ENCODE results near the gene SAT2.

The SAT2 gene

DNA sequence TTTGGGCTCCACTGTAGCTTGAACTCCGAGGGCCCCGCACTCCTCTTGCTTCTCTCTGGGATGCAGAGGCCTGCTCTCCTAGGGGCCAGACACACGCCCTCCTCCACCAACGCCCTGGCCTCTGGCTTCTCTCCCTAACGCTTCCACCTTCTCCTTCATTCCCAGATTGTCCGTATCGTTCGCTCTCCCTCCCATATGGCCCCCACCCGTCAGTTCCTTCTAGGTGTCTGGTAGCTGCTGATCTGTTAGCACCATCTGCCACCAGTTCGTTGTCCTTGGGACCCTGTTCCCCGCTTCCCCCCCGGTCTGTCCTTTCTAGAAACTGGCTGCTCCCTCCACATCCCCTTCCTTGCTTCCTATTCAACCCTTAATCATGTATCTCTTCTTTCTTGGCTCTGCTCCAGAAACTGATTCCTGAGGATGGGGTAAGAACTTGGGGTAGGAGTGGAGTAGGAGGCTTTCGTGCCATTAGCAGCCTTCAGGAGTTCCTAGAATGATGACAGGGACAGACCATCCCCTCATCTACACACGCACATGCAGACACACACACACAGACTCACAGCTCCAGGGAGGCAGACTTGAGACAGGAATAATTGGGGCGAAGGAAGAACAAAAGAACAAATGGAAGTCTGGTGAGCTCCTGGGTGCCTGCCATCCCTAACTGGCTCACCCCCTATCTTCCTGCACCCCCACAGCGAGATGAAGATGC, 27.4 kb upstream of the SAT2 start:
- no peak overlapping the region for H3K4me3 ChIP-seq (ENCODE audit: low read depth, low read length)
- peaks cover 10 to 12% of the 10 kb centered on the region in 2 experiments for H3K4me1 ChIP-seq (ENCODE audit: control insufficient read depth in 1 of 2, insufficient read depth in 2 of 2, low read length in 2 of 2)
- no peak for DNase-seq
- H3K79me2 ChIP-seq (ENCODE audit: control insufficient read depth, insufficient read depth, low read length, poor library complexity), result no peaks in the 10 kb centered on the region
- H2AK5ac ChIP-seq (ENCODE audit: low read length), result no peak overlapping the region
- no peak overlapping the region for H3K18ac ChIP-seq (ENCODE audit: low read length)
- no peak overlapping the region for H2AFZ ChIP-seq (ENCODE audit: insufficient read depth, low read length, poor library complexity)
- no peak overlapping the region for H2BK120ac ChIP-seq (ENCODE audit: insufficient read depth, low read length, poor library complexity)
- H3K23ac ChIP-seq (ENCODE audit: low read length), result no peak overlapping the region
- H2BK5ac ChIP-seq (ENCODE audit: low read depth, low read length, poor library complexity), result no peak overlapping the region
- no peak overlapping the region for H3K9ac ChIP-seq (ENCODE audit: low read length)
- peaks cover 0 to 2% of the 10 kb centered on the region in 2 experiments for H3K36me3 ChIP-seq (ENCODE audit: control insufficient read depth in 1 of 2, insufficient read depth in 2 of 2, low read length in 2 of 2)
- peaks cover 17% of the 10 kb centered on the region for H3K9me3 ChIP-seq (ENCODE audit: insufficient read depth, low read depth, low read length)
- H3K4me2 ChIP-seq (ENCODE audit: low read length), result no peak overlapping the region
- H4K8ac ChIP-seq (ENCODE audit: low read depth, low read length), result no peak overlapping the region
- no peak overlapping the region for H3K27ac ChIP-seq (ENCODE audit: low read depth, low read length)
- H4K91ac ChIP-seq (ENCODE audit: low read depth, low read length), result no peak overlapping the region
- no CpG with 5 or more reads among the region's 16 CpGs for WGBS (ENCODE audit: extremely low coverage, insufficient coverage, insufficient read length)
- H2BK12ac ChIP-seq (ENCODE audit: low read length), result no peak overlapping the region
- H3K14ac ChIP-seq (ENCODE audit: low read length), result no peak overlapping the region
- no peaks in the 10 kb centered on the region for H3K79me1 ChIP-seq (ENCODE audit: low read length)
- H3K4ac ChIP-seq (ENCODE audit: low read depth, low read length), result no peak overlapping the region
- no peak overlapping the region for H4K12ac ChIP-seq (ENCODE audit: low read depth, low read length)
- H3K27me3 ChIP-seq (ENCODE audit: insufficient read depth, low read length), result peaks cover 29% of the 10 kb centered on the region

DNA sequence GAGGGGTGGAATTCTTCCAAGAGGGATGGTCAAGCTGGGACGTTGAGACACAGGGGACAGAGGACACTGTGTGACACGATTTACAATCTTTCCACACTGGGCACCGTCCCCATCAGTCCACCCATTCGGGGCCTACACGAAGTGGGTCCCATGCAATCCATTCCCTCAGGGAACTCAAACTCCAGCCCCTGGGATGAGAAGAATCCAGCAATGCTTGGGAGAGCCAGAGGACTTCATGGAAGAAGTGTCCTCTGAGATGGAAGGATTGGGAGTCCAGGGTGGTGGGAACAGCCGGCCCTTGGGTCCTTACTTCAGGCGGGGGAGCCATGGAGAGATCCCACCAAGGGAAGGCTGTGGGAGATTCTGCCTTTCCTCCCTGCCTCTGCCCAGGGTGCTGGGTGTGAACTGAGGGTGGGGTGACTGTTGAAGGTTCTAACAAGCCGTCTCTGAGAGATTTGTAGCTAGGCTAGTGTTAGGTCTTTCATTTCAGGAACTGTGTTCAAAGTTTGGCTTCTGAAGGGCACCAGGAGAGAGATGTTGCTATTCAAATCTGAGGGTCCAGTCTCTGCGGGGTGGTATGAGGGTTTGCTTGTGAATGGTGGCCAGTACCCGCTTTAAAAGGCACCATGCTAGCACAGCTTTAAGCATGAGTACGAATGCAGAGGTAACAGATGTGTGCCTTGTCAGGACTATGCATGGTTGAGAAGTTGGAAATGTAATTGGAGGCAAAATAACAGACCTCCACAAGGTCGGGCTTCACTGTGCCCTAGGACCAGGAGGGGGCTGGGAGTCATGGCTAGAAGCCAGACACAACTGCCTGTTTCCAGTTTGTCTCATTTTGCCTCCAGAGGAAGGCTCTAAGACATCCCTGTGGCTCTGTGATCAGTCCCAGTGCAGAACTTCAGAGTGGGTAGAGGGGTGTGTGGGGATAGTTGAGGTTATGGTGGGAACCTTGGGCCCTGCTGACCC, 25.1 kb upstream of the SAT2 start:
- Histone ChIP-seq H3K23ac (ENCODE audit: low read length) (no peak overlapping the region), H3K4me3 (ENCODE audit: low read depth, low read length) (no peak overlapping the region), H3K4me1 (ENCODE audit: control insufficient read depth in 1 of 2, insufficient read depth in 2 of 2, low read length in 2 of 2) (peaks cover 10 to 12% of the 10 kb centered on the region in 2 experiments), H3K14ac (ENCODE audit: low read length) (no peak overlapping the region), H3K9ac (ENCODE audit: low read length) (no peak overlapping the region), H3K9me3 (ENCODE audit: insufficient read depth, low read depth, low read length) (peaks cover 17% of the 10 kb centered on the region), H2BK12ac (ENCODE audit: low read length) (no peak overlapping the region), H3K79me1 (ENCODE audit: low read length) (no peaks in the 10 kb centered on the region), H3K4ac (ENCODE audit: low read depth, low read length) (no peak overlapping the region), H2AFZ (ENCODE audit: insufficient read depth, low read length, poor library complexity) (no peak overlapping the region), H4K8ac (ENCODE audit: low read depth, low read length) (no peak overlapping the region), H2BK5ac (ENCODE audit: low read depth, low read length, poor library complexity) (no peak overlapping the region), H3K18ac (ENCODE audit: low read length) (no peak overlapping the region), H2BK120ac (ENCODE audit: insufficient read depth, low read length, poor library complexity) (no peak overlapping the region), H3K36me3 (ENCODE audit: control insufficient read depth in 1 of 2, insufficient read depth in 2 of 2, low read length in 2 of 2) (peaks cover 0 to 2% of the 10 kb centered on the region in 2 experiments), H3K4me2 (ENCODE audit: low read length) (no peak overlapping the region), H3K27ac (ENCODE audit: low read depth, low read length) (no peak overlapping the region), H2AK5ac (ENCODE audit: low read length) (no peak overlapping the region), H4K91ac (ENCODE audit: low read depth, low read length) (no peak overlapping the region), H3K27me3 (ENCODE audit: insufficient read depth, low read length) (peaks cover 29% of the 10 kb centered on the region), H4K12ac (ENCODE audit: low read depth, low read length) (no peak overlapping the region), H3K79me2 (ENCODE audit: control insufficient read depth, insufficient read depth, low read length, poor library complexity) (no peaks in the 10 kb centered on the region)
- no peak for DNase-seq
- no CpG with 5 or more reads among the region's 12 CpGs for WGBS (ENCODE audit: extremely low coverage, insufficient coverage, insufficient read length)

DNA sequence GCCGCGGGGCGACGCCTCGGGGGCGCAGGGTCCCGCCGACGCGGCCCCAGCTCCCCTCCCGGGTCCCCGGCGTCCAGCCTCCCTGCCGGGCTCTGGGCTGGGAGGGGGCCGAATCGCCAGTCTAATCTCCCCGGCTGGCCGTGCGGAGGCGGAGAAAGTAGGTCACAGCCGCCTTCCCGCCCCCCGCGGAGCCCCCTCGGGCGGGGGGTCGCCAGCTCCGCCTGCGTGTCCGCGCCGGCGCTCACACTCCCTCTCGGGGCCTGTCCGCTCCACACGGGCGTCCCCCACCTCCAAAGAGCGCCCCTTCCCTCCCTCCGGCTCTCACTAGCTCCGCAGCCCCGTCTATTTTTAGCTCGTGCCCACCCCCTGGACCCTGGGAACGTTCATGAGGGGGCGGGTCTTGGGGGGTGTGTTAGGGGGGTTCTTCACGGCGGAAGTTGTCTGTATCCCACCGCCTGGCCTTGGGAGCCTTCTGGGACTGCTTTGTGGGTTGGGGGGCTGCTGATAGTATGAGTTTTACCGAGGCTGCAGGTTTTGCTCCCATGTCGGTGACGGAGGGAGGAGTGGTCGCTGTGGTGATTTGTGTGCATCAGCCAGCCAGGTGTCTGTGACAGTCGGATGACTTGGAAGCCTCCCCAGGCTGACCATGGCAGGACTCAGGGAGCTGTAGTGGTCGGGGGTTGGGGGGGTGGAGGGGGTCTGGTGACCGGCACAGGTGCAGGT, 24.2 kb upstream of the SAT2 start:
- Histone ChIP-seq H2BK5ac (ENCODE audit: low read depth, low read length, poor library complexity) (no peak overlapping the region), H2BK12ac (ENCODE audit: low read length) (no peak overlapping the region), H2AFZ (ENCODE audit: insufficient read depth, low read length, poor library complexity) (no peak overlapping the region), H3K9me3 (ENCODE audit: insufficient read depth, low read depth, low read length) (peaks cover 17% of the 10 kb centered on the region), H3K79me1 (ENCODE audit: low read length) (no peaks in the 10 kb centered on the region), H3K23ac (ENCODE audit: low read length) (no peak overlapping the region), H3K27me3 (ENCODE audit: insufficient read depth, low read length) (peaks cover 29% of the 10 kb centered on the region), H3K27ac (ENCODE audit: low read depth, low read length) (no peak overlapping the region), H3K4ac (ENCODE audit: low read depth, low read length) (no peak overlapping the region), H3K79me2 (ENCODE audit: control insufficient read depth, insufficient read depth, low read length, poor library complexity) (no peaks in the 10 kb centered on the region), H2AK5ac (ENCODE audit: low read length) (no peak overlapping the region), H3K4me1 (ENCODE audit: control insufficient read depth in 1 of 2, insufficient read depth in 2 of 2, low read length in 2 of 2) (peaks cover 7 to 9% of the 10 kb centered on the region in 2 experiments), H3K14ac (ENCODE audit: low read length) (no peak overlapping the region), H3K4me2 (ENCODE audit: low read length) (peak overlapping the region; percentile 72), H3K36me3 (ENCODE audit: control insufficient read depth in 1 of 2, insufficient read depth in 2 of 2, low read length in 2 of 2) (peaks cover 0 to 2% of the 10 kb centered on the region in 2 experiments), H3K9ac (ENCODE audit: low read length) (no peak overlapping the region), H3K18ac (ENCODE audit: low read length) (no peak overlapping the region), H3K4me3 (ENCODE audit: low read depth, low read length) (no peak overlapping the region), H4K8ac (ENCODE audit: low read depth, low read length) (no peak overlapping the region), H2BK120ac (ENCODE audit: insufficient read depth, low read length, poor library complexity) (no peak overlapping the region), H4K91ac (ENCODE audit: low read depth, low read length) (no peak overlapping the region), H4K12ac (ENCODE audit: low read depth, low read length) (no peak overlapping the region)
- no CpG with 5 or more reads among the region's 54 CpGs for WGBS (ENCODE audit: extremely low coverage, insufficient coverage, insufficient read length)
- no peak for DNase-seq

DNA sequence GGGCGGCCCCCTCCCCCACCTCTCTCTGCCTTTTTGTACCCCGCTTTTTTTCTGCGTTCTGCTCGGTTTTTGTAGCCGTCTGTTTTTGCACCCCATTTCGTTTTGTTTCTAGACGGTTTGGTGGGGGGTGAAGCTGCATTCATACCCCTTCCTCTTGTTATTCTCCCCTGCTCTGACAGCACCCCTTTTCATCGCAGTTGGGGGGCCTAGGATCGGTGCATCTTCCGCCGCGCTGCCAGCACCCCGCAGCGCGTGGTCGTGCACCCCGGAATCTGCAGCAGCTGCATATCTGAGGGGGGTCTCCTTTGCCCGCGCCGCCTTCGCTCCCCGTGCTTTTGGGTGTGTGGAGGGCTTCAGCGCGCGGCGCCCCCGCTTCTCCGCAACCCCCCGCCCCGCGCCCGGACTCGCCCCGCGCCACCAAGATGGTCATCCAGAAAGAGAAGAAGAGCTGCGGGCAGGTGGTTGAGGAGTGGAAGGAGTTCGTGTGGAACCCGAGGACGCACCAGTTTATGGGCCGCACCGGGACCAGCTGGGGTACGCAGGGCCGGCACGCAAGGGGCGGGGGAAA, 23.6 kb upstream of the SAT2 start:
- H2AFZ ChIP-seq (ENCODE audit: insufficient read depth, low read length, poor library complexity), result peak overlapping the region; percentile 35
- H3K9me3 ChIP-seq (ENCODE audit: insufficient read depth, low read depth, low read length), result peaks cover 17% of the 10 kb centered on the region
- H3K36me3 ChIP-seq (ENCODE audit: control insufficient read depth in 1 of 2, insufficient read depth in 2 of 2, low read length in 2 of 2), result peaks cover 0 to 2% of the 10 kb centered on the region in 2 experiments
- no peaks in the 10 kb centered on the region for H3K79me1 ChIP-seq (ENCODE audit: low read length)
- H3K27ac ChIP-seq (ENCODE audit: low read depth, low read length), result no peak overlapping the region
- H3K14ac ChIP-seq (ENCODE audit: low read length), result no peak overlapping the region
- no peaks in the 10 kb centered on the region for H3K79me2 ChIP-seq (ENCODE audit: control insufficient read depth, insufficient read depth, low read length, poor library complexity)
- H3K4me1 ChIP-seq (ENCODE audit: control insufficient read depth in 1 of 2, insufficient read depth in 2 of 2, low read length in 2 of 2), result peaks cover 7 to 8% of the 10 kb centered on the region in 2 experiments
- no peak overlapping the region for H3K4ac ChIP-seq (ENCODE audit: low read depth, low read length)
- H3K9ac ChIP-seq (ENCODE audit: low read length), result no peak overlapping the region
- no peak overlapping the region for H3K18ac ChIP-seq (ENCODE audit: low read length)
- H2BK5ac ChIP-seq (ENCODE audit: low read depth, low read length, poor library complexity), result no peak overlapping the region
- DNase-seq, result no peak
- no peak overlapping the region for H2AK5ac ChIP-seq (ENCODE audit: low read length)
- WGBS (ENCODE audit: extremely low coverage, insufficient coverage, insufficient read length), result no CpG with 5 or more reads among the region's 45 CpGs
- H2BK12ac ChIP-seq (ENCODE audit: low read length), result no peak overlapping the region
- no peak overlapping the region for H2BK120ac ChIP-seq (ENCODE audit: insufficient read depth, low read length, poor library complexity)
- no peak overlapping the region for H4K8ac ChIP-seq (ENCODE audit: low read depth, low read length)
- peaks cover 29% of the 10 kb centered on the region for H3K27me3 ChIP-seq (ENCODE audit: insufficient read depth, low read length)
- peak overlapping the region; percentile 72 for H3K4me2 ChIP-seq (ENCODE audit: low read length)
- no peak overlapping the region for H4K12ac ChIP-seq (ENCODE audit: low read depth, low read length)
- H3K4me3 ChIP-seq (ENCODE audit: low read depth, low read length), result peak overlapping the region; percentile 23
- no peak overlapping the region for H4K91ac ChIP-seq (ENCODE audit: low read depth, low read length)
- no peak overlapping the region for H3K23ac ChIP-seq (ENCODE audit: low read length)

Measured in trophoblast cell (in vitro differentiated cells and primary cell).